MM.1S (cell line): ENCODE measurements around the gene OR8B12.

Experiments
- CTCF ChIP-seq: fragments of 300-600 bp; sonication (generic); IDR thresholded peaks from 2 replicates; pipeline ENCODE4 v1.5.1; 2016; ENCODE audit warnings: antibody characterized with exemption, low read length, mixed read lengths
- EZH2 ChIP-seq: fragments of 300-600 bp; sonication (generic); optimal IDR thresholded peaks from 2 replicates; pipeline ENCODE3; 2017; ENCODE audit warnings: low read depth, mild to moderate bottlenecking, antibody characterized with exemption, low read length, mixed read lengths

DNA sequence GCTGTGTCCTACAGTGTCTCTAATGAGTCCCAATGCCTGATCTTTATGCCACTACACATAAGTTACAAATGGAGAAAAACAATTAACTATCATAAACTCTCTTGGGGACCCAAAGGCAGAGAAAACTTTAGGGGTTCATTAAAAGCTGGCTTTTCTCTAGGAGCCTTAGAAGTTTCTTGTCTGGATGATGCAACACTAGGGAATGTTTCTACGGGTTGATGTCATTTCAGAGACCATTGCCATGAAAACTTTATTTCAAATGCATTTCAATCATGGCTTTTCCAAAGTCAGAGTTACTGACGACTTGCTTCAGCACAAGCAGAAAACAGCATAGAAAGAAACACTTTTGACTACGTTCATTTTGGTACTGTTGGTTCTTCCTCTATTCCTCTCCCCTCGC is 8.5 kb upstream of the OR8B12 start:
- TF ChIP-seq CTCF (no peak), EZH2 (no peak)
